H1 (cell line): ENCODE measurements around the gene ENO2. TPM values are rescaled to one million over a fixed set of nuclear protein-coding genes. Genes with fewer than 3 reads are reported as not detected.

ENCODE experiments used
- CTCF ChIP-seq, 3 experiments: IDR thresholded peaks; 1 replicate in 2 of 3; 2 replicates in 1 of 3; pipeline versions ENCODE4 v1.5.1 to v1.6.1; 2011; ENCODE audit warnings: low read length in 3 of 3, mild to moderate bottlenecking in 3 of 3, inconsistent platforms in 2 of 3, low read depth in 1 of 3, moderate library complexity in 1 of 3; ENCODE audit not compliant: insufficient read depth in 1 of 3; ENCODE audit errors: control extremely low read depth in 1 of 3
- EGR1 ChIP-seq: IDR thresholded peaks from 2 replicates; pipeline ENCODE4 v1.6.1; 2011; ENCODE audit warnings: low read depth, low read length, borderline replicate concordance
- FOSL1 ChIP-seq: IDR thresholded peaks from 2 replicates; pipeline ENCODE4 v1.6.1; 2011; ENCODE audit warnings: mild to moderate bottlenecking, low read depth, low read length, moderate library complexity; ENCODE audit not compliant: insufficient read depth
- JUN ChIP-seq: IDR thresholded peaks from 2 replicates; pipeline ENCODE4 v1.6.1; 2011; ENCODE audit warnings: low read depth, mild to moderate bottlenecking, improper control_type of control experiment, low read length
- KDM4A ChIP-seq: IDR thresholded peaks from one replicate; pipeline ENCODE4 v1.7.1; 2012; ENCODE audit warnings: low read depth, mild to moderate bottlenecking, moderate library complexity, low read length, inconsistent platforms; ENCODE audit not compliant: severe bottlenecking
- MAFK ChIP-seq: IDR thresholded peaks from 2 replicates; pipeline ENCODE4 v1.6.1; 2012; ENCODE audit warnings: low read depth, mild to moderate bottlenecking, improper control_type of control experiment, low read length
- MAX ChIP-seq: IDR thresholded peaks from 2 replicates; pipeline ENCODE4 v1.6.1; 2012; ENCODE audit warnings: inconsistent platforms
- PHF8 ChIP-seq: fragments of 200-600 bp; sonication (generic); conservative IDR thresholded peaks from 2 replicates; pipeline ENCODE4 v1.7.1; 2012; ENCODE audit warnings: low read depth, mild to moderate bottlenecking, inconsistent platforms, low read length, moderate library complexity
- POLR2AphosphoS5 ChIP-seq: IDR thresholded peaks from 2 replicates; pipeline ENCODE4 v1.6.1; 2011; ENCODE audit warnings: low read depth, low read length
- RBBP5 ChIP-seq: IDR thresholded peaks from 2 replicates; pipeline ENCODE4 v1.7.1; 2012; ENCODE audit warnings: low read depth, mild to moderate bottlenecking, inconsistent platforms, low read length, moderate library complexity, borderline replicate concordance
- RFX5 ChIP-seq: IDR thresholded peaks from 2 replicates; pipeline ENCODE4 v1.6.1; 2011; ENCODE audit warnings: low read depth, low read length, improper control_type of control experiment, borderline replicate concordance
- RXRA ChIP-seq: IDR thresholded peaks from 2 replicates; pipeline ENCODE4 v1.6.1; 2011; ENCODE audit warnings: low read depth, mild to moderate bottlenecking, low read length, moderate library complexity; ENCODE audit not compliant: insufficient read depth
- SIX5 ChIP-seq: IDR thresholded peaks from 2 replicates; pipeline ENCODE4 v1.6.1; 2011; ENCODE audit warnings: mild to moderate bottlenecking, low read depth, low read length
- USF2 ChIP-seq: IDR thresholded peaks from 2 replicates; pipeline ENCODE4 v1.6.1; 2011; ENCODE audit warnings: low read length, improper control_type of control experiment
- polyA plus RNA-seq, 7 experiments: library from polyadenylated mRNA; depleted of rRNA in 3 of 7; stranded (reverse) in 5 of 7; unstranded in 2 of 7; fragments of >200 nt in 5 of 7; fragments of 200-250 nt in 2 of 7; gene quantifications; 1 replicate in 5 of 7; 2 replicates in 1 of 7; 4 replicates in 1 of 7; pipeline versions ENCODE4 v1.2.1 to v1.2.3, GENCODE V29; 2011 to 2013; ENCODE audit warnings: missing spikeins in 2 of 7, mixed read lengths in 2 of 7
- total RNA-seq: library from RNA; stranded (reverse); fragmentation: NEBNext Ultra II Directional; extraction: Animal tissue kit (Norgen Biotek cat#: 25700); gene quantifications from 2 replicates; pipeline ENCODE4 v1.2.1, GENCODE V29; 2021

The ENO2 gene
- total and polyA plus RNA-seq, 2 of the 8 experiments (the other 6 are each of a cell fraction or from before 2014, with no cell fraction given) = 92.4 to 102 TPM

- TF ChIP-seq SIX5 = no peak
- no peak for TF ChIP-seq RBBP5
- no peak for TF ChIP-seq CTCF (IDR thresholded peaks at IDR 0.05; ENCODE audit: control extremely low read depth in 1 of 3, insufficient read depth in 1 of 3, low read depth in 1 of 3, low read length in 3 of 3)
- no peak for TF ChIP-seq RFX5
- TF ChIP-seq PHF8 = 0 out of 2 replicates have a peak, but pooled peaks have one; percentile 23
- TF ChIP-seq MAFK = no peak
- no peak for TF ChIP-seq POLR2AphosphoS5
- peak; percentile 48 for TF ChIP-seq MAX
- TF ChIP-seq KDM4A = peak; percentile 48
- no peak for TF ChIP-seq FOSL1
- TF ChIP-seq RXRA = no peak
- no peak for TF ChIP-seq JUN
- no peak for TF ChIP-seq USF2
- TF ChIP-seq EGR1 = no peak
Measured at GRCh38 chr12:6914947-6915788, 788 bp downstream of the ENO2 start (continued).
